Adipocyte (in vitro differentiated cells): Measurements from ENCODE around the gene CYTH1.

Experiments used
- DNase-seq: peaks from one replicate; pipeline ENCODE4 v3.0.0-alpha.2; 2015; ENCODE audit warnings: low read depth
- H3K27me3 ChIP-seq: replicated peaks from 2 replicates; pipeline ENCODE4 v1.7.0; 2013; ENCODE audit warnings: mild to moderate bottlenecking, low read length, moderate library complexity; ENCODE audit not compliant: control insufficient read depth, insufficient read depth
- H3K36me3 ChIP-seq: 2 replicates; pipeline ENCODE4 v1.7.0; 2013; ENCODE audit warnings: low read length, mild to moderate bottlenecking, moderate library complexity; ENCODE audit not compliant: control insufficient read depth, insufficient read depth, severe bottlenecking
- H3K4me1 ChIP-seq: 2 replicates; pipeline ENCODE4 v1.7.0; 2013; ENCODE audit warnings: mild to moderate bottlenecking, low read length, moderate library complexity; ENCODE audit not compliant: control insufficient read depth, insufficient read depth
- H3K4me3 ChIP-seq: 2 replicates; pipeline ENCODE4 v1.7.0; 2013; ENCODE audit warnings: mild to moderate bottlenecking, low read length, moderate library complexity
- H3K9ac ChIP-seq: 2 replicates; pipeline ENCODE4 v1.7.0; 2013; ENCODE audit warnings: mild to moderate bottlenecking, low read length, moderate library complexity
- H3K9me3 ChIP-seq: 2 replicates; pipeline ENCODE4 v1.7.0; 2013; ENCODE audit warnings: mild to moderate bottlenecking, low read length, moderate library complexity; ENCODE audit not compliant: control insufficient read depth

The CYTH1 gene

DNA sequence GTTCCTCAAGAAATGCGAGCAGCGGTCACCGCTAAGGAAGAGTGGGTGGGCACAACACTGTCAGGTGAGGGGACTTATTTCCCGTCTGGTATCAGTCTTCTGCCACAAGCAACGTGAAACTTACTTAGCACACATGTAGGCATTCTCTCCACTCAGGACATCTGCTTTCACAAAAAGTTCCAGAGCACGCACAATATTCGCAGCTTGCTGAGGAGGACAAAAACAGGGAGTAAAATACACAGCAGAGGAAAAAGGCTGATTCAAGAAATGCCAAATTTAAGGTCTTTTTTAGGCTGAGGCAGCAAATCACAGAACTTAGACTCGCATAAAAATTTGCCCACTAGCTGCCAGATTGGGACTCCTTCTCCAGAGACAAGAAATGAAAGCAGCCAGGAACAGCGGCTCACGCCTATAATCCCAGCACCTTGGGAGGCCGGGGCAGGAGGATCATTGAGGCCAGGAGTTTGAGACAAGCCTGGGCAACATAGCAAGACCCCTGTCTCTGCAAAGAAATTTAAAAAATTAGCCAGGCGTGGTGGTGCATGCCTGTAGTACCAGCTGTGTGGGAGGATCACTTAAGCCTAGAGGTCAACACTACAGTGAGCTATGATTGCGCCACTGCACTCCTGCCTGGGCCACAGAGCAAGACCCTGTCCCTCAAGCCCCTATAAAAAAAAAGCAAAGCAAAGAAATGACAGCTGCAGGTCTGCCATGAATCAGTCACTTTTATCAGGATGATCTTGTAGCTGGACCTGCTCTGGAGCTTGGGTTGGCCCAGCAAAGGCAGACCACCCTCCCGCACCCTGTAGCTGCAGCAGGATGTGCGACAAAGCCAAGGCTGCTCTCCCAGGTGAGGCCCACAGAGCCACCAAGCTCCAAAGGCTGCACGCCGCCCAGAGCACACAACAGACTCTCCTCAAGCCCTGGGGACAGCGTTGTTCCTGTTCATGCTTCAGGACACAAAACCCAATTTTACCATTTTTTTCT lies 38.0 kb upstream of the CYTH1 start:
- Histone ChIP-seq H3K4me1 (peaks cover 4% of the 10 kb centered on the region), H3K27me3 (no peaks in the 10 kb centered on the region), H3K9me3 (no peaks in the 10 kb centered on the region), H3K4me3 (no peak overlapping the region), H3K36me3 (peaks cover 89% of the 10 kb centered on the region), H3K9ac (no peak overlapping the region)
- no peak for DNase-seq

- no peak overlapping the region for H3K4me3 ChIP-seq
- peaks cover 4% of the 10 kb centered on the region for H3K4me1 ChIP-seq
- no peak overlapping the region for H3K9ac ChIP-seq
- peaks cover 89% of the 10 kb centered on the region for H3K36me3 ChIP-seq
- H3K27me3 ChIP-seq, result no peaks in the 10 kb centered on the region
- H3K9me3 ChIP-seq, result no peaks in the 10 kb centered on the region
- no peak for DNase-seq
Observed at GRCh38 chr17:78819402-78819801, 37.3 kb upstream of the CYTH1 start.

DNA sequence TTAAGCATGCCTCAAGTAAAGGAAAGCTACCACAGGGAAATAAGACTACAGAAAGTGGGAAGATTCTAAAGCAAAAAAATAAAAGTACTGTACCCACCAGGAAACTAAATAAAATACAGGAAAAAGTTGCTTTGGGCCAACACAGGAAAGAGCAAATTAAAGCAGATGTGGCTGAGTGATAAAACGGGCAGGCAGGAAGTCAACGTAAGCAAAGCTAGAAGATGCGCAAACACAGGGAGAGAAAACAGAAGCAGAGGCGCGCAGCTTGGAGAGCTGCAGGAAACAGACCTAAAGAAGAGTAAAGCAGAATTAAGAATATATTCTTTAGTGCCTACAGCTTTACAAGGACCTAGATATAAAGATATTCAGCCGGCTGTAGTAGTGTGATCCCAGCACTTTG lies 36.9 kb upstream of the CYTH1 start:
- DNase-seq, result no peak
- no peaks in the 10 kb centered on the region for H3K27me3 ChIP-seq
- no peak overlapping the region for H3K4me3 ChIP-seq
- peaks cover 89% of the 10 kb centered on the region for H3K36me3 ChIP-seq
- peaks cover 4% of the 10 kb centered on the region for H3K4me1 ChIP-seq
- no peaks in the 10 kb centered on the region for H3K9me3 ChIP-seq
- no peak overlapping the region for H3K9ac ChIP-seq

DNA sequence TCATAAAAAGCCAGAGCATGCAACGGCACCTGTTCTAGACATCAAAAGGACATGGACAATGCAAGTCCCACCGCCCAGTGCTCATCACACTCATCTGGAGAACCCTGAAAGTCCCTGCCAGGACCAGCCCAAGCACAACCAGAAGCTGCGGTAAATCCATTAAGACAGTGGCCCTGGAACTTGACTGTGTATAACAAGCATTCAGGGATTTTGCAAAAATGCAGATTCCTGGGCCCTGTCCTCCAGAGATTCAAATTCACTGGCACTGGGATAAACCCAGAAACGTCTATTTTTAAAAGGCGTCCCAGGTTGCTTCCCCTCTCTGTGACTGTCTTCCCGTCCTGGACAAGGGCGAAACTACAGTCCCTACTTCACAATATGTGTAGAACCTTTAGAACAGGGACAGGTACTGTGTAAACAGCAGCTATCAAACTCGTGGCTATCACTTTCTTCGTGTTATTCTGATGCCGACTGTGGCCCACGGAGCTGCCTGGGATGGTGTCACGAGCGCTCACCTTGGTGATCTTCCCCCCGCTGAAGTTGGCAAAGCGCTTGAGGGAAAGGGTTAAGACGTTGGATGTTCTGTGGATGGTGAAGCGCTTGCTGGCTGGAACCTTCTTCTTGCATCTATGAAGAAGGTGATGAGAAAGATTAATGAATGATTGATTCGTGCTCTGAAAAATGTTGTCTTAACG lies 36.2 kb upstream of the CYTH1 start:
- Histone ChIP-seq H3K36me3 (peaks cover 89% of the 10 kb centered on the region), H3K9ac (no peak overlapping the region), H3K9me3 (no peaks in the 10 kb centered on the region), H3K4me1 (peaks cover 9% of the 10 kb centered on the region), H3K27me3 (no peaks in the 10 kb centered on the region), H3K4me3 (no peak overlapping the region)
- no peak for DNase-seq

GRCh38 chr17:78817123-78817522 lies 35.0 kb upstream of the CYTH1 start:
- no peak for DNase-seq
- H3K9ac ChIP-seq, result no peak overlapping the region
- H3K9me3 ChIP-seq, result no peaks in the 10 kb centered on the region
- H3K4me1 ChIP-seq, result peaks cover 10% of the 10 kb centered on the region
- H3K4me3 ChIP-seq, result no peak overlapping the region
- peaks cover 85% of the 10 kb centered on the region for H3K36me3 ChIP-seq
- H3K27me3 ChIP-seq, result no peaks in the 10 kb centered on the region

DNA sequence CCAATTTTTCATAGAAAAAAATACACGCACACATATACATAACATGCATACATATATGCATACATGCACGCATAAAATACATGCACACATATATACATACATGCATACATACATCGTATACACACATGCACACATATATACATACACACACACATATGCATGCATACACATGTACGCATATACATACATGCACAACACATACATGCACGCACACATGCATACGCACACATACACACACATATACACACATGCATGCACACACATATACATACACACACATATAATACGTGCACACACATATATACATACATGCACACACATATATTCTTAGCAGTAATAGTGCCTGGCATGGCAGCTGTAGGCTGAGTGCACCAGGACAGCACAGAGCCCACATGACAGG lies 33.6 kb upstream of the CYTH1 start:
- Histone ChIP-seq H3K4me1 (peaks cover 10% of the 10 kb centered on the region), H3K27me3 (no peaks in the 10 kb centered on the region), H3K4me3 (no peak overlapping the region), H3K36me3 (peaks cover 89% of the 10 kb centered on the region), H3K9me3 (no peaks in the 10 kb centered on the region), H3K9ac (no peak overlapping the region)
- DNase-seq, result no peak

- DNase-seq, result no peak
- Histone ChIP-seq H3K4me3 (no peak overlapping the region), H3K9me3 (no peaks in the 10 kb centered on the region), H3K9ac (peak overlapping the region; percentile 57), H3K27me3 (no peaks in the 10 kb centered on the region), H3K36me3 (peaks cover 89% of the 10 kb centered on the region), H3K4me1 (peaks cover 10% of the 10 kb centered on the region)
Observed at GRCh38 chr17:78812855-78813254, 30.8 kb upstream of the CYTH1 start.

- Histone ChIP-seq H3K36me3 (peaks cover 86% of the 10 kb centered on the region), H3K9ac (no peak overlapping the region), H3K27me3 (no peaks in the 10 kb centered on the region)
Observed at GRCh38 chr17:78808163-78808562, 26.1 kb upstream of the CYTH1 start.

GRCh38 chr17:78806451-78806850 lies 24.4 kb upstream of the CYTH1 start:
- no peaks in the 10 kb centered on the region for H3K9me3 ChIP-seq
- H3K27me3 ChIP-seq, result no peaks in the 10 kb centered on the region
- no peak for DNase-seq
- H3K4me3 ChIP-seq, result no peak overlapping the region
- H3K36me3 ChIP-seq, result peaks cover 90% of the 10 kb centered on the region
- H3K9ac ChIP-seq, result no peak overlapping the region
- no peaks in the 10 kb centered on the region for H3K4me1 ChIP-seq

More at GRCh38 chr17:78808163-78808562, 26.1 kb upstream of the CYTH1 start:
- H3K9me3 ChIP-seq, result no peaks in the 10 kb centered on the region
- peaks cover 4% of the 10 kb centered on the region for H3K4me1 ChIP-seq
- no peak for DNase-seq
- no peak overlapping the region for H3K4me3 ChIP-seq

DNA sequence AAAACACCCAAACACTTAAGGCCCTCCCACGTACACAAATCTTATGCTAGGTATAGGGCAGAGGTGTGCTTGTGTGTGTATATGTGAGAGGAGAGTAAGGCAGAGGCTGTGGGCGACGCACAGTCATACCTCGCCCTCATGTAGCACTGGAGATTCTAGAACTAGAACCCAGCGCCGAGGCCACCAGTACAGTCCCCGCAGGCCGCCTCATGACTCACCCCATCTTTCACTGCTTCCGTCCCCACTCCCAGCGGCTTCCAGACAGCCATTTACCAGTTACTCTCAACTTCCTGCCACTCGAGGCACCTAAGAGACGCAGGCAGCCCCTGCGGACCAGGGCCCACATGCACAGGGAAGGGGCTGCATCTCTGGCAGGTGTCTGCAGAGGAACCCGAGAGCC lies 23.2 kb upstream of the CYTH1 start:
- no peak overlapping the region for H3K9ac ChIP-seq
- no peak overlapping the region for H3K4me3 ChIP-seq
- DNase-seq, result no peak
- no peaks in the 10 kb centered on the region for H3K9me3 ChIP-seq
- no peaks in the 10 kb centered on the region for H3K27me3 ChIP-seq
- H3K36me3 ChIP-seq, result peaks cover 82% of the 10 kb centered on the region
- H3K4me1 ChIP-seq, result no peaks in the 10 kb centered on the region

- no peak overlapping the region for H3K4me3 ChIP-seq
- peaks cover 76% of the 10 kb centered on the region for H3K36me3 ChIP-seq
- H3K9me3 ChIP-seq, result no peaks in the 10 kb centered on the region
- no peaks in the 10 kb centered on the region for H3K27me3 ChIP-seq
- DNase-seq, result no peak
- no peaks in the 10 kb centered on the region for H3K4me1 ChIP-seq
- no peak overlapping the region for H3K9ac ChIP-seq
Observed at GRCh38 chr17:78804777-78805176, 22.7 kb upstream of the CYTH1 start.
